ENCODE results near the gene PALM2AKAP2. TPM values are rescaled to one million over a fixed set of nuclear protein-coding genes. Genes with fewer than 3 reads are reported as not detected.
A peak's percentile ranks its signal among the peaks of the same experiment; 100 is the strongest.

PALM2AKAP2 gene
- 10 to 100 TPM in 3 of 4 donors, 1 to 10 TPM in 1; 2.1 to 49.5 (median 26.3) TPM for total RNA-seq

DNA sequence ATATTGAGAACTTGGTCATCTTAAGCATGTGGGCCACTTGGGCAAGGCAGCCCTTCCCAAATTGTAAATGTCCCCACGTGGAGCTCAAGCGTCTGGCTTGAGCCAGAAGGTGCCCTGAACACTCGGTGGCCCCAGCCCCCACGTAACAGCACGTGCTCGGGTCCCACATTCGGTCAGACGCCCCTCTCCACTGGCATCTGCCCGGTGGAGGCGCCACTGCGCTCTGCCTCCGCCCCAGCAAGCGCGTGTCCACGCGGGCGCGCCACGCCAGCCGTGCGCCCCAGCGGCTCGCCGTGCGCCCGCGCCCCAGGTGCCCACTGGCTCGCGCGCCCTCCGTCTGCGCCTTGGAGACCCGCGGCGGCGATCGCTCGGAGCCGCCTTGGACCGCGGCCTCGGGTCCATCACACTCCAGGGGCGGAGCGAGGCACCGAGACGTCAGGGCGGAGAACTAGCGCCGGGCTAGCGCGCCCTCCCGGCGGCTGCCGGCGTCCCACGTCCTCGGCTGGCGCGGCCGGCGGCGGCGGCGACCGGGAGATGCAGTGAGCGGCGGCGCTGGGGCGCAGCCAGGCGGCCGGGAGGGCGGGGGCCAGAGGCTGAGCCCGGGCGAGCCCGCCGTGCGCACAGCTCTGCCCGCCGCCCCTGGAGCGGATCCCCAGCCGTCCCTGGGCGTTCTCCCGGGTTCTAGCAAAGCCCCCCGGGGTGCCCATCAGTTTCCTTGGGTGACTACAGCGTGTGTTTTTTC is at the start of gene PALM2AKAP2:
Gene PALM2AKAP2, plus strand, starts transcription at position 488 of the 742 bp plus-strand sequence. CDS start 291 bp downstream, outside the sequence.
- peak in 1 of 2 donors; percentile 26 for TF ChIP-seq POLR2A (IDR thresholded peaks at IDR 0.05)
- TF ChIP-seq, protein P1, sequence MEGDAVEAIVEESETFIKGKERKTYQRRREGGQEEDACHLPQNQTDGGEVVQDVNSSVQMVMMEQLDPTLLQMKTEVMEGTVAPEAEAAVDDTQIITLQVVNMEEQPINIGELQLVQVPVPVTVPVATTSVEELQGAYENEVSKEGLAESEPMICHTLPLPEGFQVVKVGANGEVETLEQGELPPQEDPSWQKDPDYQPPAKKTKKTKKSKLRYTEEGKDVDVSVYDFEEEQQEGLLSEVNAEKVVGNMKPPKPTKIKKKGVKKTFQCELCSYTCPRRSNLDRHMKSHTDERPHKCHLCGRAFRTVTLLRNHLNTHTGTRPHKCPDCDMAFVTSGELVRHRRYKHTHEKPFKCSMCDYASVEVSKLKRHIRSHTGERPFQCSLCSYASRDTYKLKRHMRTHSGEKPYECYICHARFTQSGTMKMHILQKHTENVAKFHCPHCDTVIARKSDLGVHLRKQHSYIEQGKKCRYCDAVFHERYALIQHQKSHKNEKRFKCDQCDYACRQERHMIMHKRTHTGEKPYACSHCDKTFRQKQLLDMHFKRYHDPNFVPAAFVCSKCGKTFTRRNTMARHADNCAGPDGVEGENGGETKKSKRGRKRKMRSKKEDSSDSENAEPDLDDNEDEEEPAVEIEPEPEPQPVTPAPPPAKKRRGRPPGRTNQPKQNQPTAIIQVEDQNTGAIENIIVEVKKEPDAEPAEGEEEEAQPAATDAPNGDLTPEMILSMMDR (IDR thresholded peaks at IDR 0.05): peak in 3 of 4 experiments; percentile 34 to 41 (median 34)
- H3K27ac ChIP-seq: peak within 1 kb of the TSS; percentile 58
- H3K4me1 ChIP-seq: no peaks in the 10 kb centered on the region
- no peaks in the 10 kb centered on the region for H3K27me3 ChIP-seq
- intact Hi-C loops (cut with DNase I; ENCODE audit: low total_unique reads): no loop called here
- no peaks in the 10 kb centered on the region for H3K9me3 ChIP-seq
- H3K4me3 ChIP-seq: peak within 1 kb of the TSS; percentile 44
- no peaks in the 10 kb centered on the region for H3K36me3 ChIP-seq
- DNase-seq: peak; percentile 48 to 63

DNA sequence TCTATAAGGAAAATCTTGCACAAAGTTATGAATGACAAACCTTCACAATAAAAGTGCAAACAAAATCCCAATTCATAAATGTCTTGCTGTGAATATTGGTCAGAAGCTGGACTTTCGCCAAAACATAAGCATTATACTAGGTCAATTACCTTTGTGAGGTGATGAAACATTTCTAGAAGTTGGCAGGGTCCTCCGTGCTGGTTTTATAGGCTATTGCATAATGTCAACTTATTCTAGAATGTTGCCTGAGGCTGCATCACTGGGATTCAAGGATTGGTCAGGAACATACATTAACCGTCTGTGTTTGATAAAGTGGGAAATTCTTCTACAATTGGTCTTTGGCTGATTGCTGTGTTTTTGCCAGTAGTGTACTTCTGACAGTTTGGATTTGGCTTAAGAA is 49.8 kb upstream of the PALM2AKAP2 start:
- H3K27ac ChIP-seq: no peak overlapping the region
- no peaks in the 10 kb centered on the region for H3K9me3 ChIP-seq
- intact Hi-C loops (cut with DNase I; ENCODE audit: low total_unique reads): no loop called here
- TF ChIP-seq, protein P1 (IDR thresholded peaks at IDR 0.05): no peak
- no peak for TF ChIP-seq POLR2A (IDR thresholded peaks at IDR 0.05)
- H3K27me3 ChIP-seq: no peaks in the 10 kb centered on the region
- DNase-seq: no peak
- no peaks in the 10 kb centered on the region for H3K4me1 ChIP-seq
- no peak overlapping the region for H3K4me3 ChIP-seq
- H3K36me3 ChIP-seq: no peaks in the 10 kb centered on the region

DNA sequence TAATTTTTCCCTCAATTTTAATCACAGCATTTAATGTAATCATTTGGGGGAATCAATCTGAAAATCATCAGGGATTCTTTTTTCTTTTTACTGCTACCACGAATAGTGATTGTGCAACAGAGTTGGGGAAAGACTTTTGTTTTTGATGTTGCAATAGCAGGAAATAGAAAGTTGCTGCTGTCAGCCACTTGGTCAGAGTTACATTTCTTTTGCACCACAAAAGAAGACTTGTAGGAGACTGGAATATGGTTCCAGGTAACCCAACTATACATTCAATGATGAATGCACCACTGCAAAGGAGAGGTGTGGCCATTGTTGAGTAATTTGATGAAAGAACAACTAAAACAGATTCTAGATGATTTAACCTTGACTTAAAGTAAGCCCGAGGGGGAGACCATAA is 46.3 kb upstream of the PALM2AKAP2 start:
- TF ChIP-seq, protein P1 (IDR thresholded peaks at IDR 0.05): no peak
- no peak for TF ChIP-seq POLR2A (IDR thresholded peaks at IDR 0.05)
- H3K9me3 ChIP-seq: no peaks in the 10 kb centered on the region
- no peak for DNase-seq
- no peak overlapping the region for H3K27ac ChIP-seq
- intact Hi-C loops (cut with DNase I; ENCODE audit: low total_unique reads): no loop called here
- H3K36me3 ChIP-seq: no peaks in the 10 kb centered on the region
- no peak overlapping the region for H3K4me3 ChIP-seq
- no peaks in the 10 kb centered on the region for H3K4me1 ChIP-seq
- no peaks in the 10 kb centered on the region for H3K27me3 ChIP-seq

DNA sequence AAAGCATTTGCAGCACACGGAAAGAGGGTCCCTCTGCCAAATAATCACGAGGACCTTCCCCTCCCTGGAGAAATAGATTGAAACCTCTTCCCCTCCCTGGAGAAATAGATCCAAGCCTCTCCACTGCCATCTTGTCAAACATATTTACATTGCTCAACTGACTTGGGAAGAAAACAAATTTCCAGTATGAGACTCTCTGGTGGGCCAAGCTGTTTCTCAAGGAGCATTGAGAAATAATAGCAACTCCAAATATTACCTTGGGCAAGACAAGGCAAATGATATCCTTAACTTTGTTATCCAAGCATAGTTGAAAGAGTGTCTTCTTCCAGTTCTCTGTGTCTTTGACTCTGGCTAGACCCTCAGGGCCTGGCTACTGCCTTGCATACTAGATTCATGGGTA is 45.2 kb upstream of the PALM2AKAP2 start:
- no peak overlapping the region for H3K27ac ChIP-seq
- H3K4me3 ChIP-seq: no peak overlapping the region
- DNase-seq: no peak
- TF ChIP-seq POLR2A (IDR thresholded peaks at IDR 0.05): no peak
- TF ChIP-seq, protein P1 (IDR thresholded peaks at IDR 0.05): no peak
- H3K27me3 ChIP-seq: no peaks in the 10 kb centered on the region
- H3K36me3 ChIP-seq: no peaks in the 10 kb centered on the region
- no peaks in the 10 kb centered on the region for H3K9me3 ChIP-seq
- intact Hi-C loops (cut with DNase I; ENCODE audit: low total_unique reads): no loop called here
- H3K4me1 ChIP-seq: no peaks in the 10 kb centered on the region

DNA sequence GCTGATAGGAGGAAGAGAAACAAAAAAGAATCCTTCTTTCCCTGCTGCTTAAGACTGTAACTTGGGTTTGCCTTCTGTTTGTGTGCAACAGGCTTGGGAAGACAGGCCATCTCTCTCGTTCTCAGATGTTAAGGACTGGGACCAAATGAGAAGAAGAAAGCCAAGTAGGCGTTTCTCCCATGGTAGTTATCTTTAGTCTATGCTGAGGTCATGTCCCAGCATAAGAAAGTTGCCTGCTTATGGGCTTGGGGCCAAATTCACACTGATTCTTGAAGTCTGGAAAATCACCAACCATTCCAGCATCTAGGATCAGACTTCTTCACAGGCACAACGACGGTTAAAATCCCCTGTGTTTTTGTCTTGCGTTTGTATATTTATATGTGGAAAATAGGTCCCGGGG is 44.2 kb upstream of the PALM2AKAP2 start:
- no peak for DNase-seq
- TF ChIP-seq, protein P1 (IDR thresholded peaks at IDR 0.05): no peak
- TF ChIP-seq POLR2A (IDR thresholded peaks at IDR 0.05): no peak
- H3K27me3 ChIP-seq: no peaks in the 10 kb centered on the region
- intact Hi-C loops (cut with DNase I; ENCODE audit: low total_unique reads): no loop called here
- no peak overlapping the region for H3K4me3 ChIP-seq
- H3K9me3 ChIP-seq: no peaks in the 10 kb centered on the region
- H3K4me1 ChIP-seq: no peaks in the 10 kb centered on the region
- H3K27ac ChIP-seq: no peak overlapping the region
- no peaks in the 10 kb centered on the region for H3K36me3 ChIP-seq
